Measurements from ENCODE around the gene ANKS1B. TPM values are rescaled to one million over a fixed set of nuclear protein-coding genes. Genes with fewer than 3 reads are reported as not detected.

ANKS1B gene
- total RNA-seq, 1 donor, result 0.21 TPM

DNA sequence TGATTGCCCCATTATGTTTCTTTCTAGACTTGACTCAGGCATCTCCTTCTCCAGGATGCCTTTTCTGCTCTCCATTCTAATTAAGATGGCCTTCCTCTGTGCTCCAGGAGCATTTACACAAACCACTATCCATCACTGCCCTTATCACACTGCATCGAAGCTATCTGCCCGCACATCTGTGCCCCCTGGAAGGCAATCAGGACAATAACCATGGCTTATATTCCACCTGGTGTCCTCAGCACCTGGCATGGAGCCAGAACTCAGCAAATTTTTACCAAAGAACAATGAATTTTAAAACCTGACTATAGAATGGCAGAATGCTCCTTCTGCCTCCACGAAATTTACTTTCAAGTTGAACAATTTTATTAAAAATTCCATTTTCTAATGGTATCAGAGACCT, 873.9 kb downstream of the ANKS1B start:
- H3K4me1 ChIP-seq (ENCODE audit: insufficient read depth, low read length), result no peaks in the 10 kb centered on the region
- H3K4me3 ChIP-seq (ENCODE audit: low read length), result no peak overlapping the region
- no peaks in the 10 kb centered on the region for H3K9me3 ChIP-seq (ENCODE audit: low read depth, low read length)
- H3K27me3 ChIP-seq (ENCODE audit: insufficient read depth, low read length), result no peaks in the 10 kb centered on the region

GRCh38 chr12:99110212-99110611, 874.5 kb downstream of the ANKS1B start:
- Histone ChIP-seq H3K9me3 (ENCODE audit: low read depth, low read length) (no peaks in the 10 kb centered on the region), H3K4me1 (ENCODE audit: insufficient read depth, low read length) (no peaks in the 10 kb centered on the region), H3K27me3 (ENCODE audit: insufficient read depth, low read length) (no peaks in the 10 kb centered on the region), H3K4me3 (ENCODE audit: low read length) (no peak overlapping the region)

DNA sequence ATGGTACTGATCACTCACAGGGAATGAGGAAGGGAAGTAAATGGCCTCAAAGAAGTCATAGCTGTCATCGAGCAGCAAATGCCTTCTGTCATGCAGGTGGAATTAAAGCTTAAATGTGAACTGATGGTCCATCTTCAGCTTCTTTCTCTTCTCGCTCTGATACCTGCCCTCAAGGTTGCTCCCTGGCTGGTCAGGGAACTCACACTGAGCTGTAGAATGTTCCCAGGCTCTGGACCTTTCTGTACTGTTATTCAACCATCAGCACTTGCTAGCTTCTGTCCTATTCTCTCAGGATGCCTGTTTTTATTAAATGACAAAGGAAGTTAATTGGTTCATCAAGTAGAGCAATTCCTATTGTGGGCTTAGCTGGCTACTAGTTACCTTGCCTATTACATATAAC, 875.8 kb downstream of the ANKS1B start:
- H3K4me1 ChIP-seq (ENCODE audit: insufficient read depth, low read length), result no peaks in the 10 kb centered on the region
- H3K4me3 ChIP-seq (ENCODE audit: low read length), result no peak overlapping the region
- no peaks in the 10 kb centered on the region for H3K27me3 ChIP-seq (ENCODE audit: insufficient read depth, low read length)
- H3K9me3 ChIP-seq (ENCODE audit: low read depth, low read length), result no peaks in the 10 kb centered on the region

- H3K4me3 ChIP-seq (ENCODE audit: low read length), result no peak overlapping the region
- no peaks in the 10 kb centered on the region for H3K9me3 ChIP-seq (ENCODE audit: low read depth, low read length)
- no peaks in the 10 kb centered on the region for H3K27me3 ChIP-seq (ENCODE audit: insufficient read depth, low read length)
- no peaks in the 10 kb centered on the region for H3K4me1 ChIP-seq (ENCODE audit: insufficient read depth, low read length)
Measured at GRCh38 chr12:99099786-99100185, 885.0 kb downstream of the ANKS1B start.

- Histone ChIP-seq H3K4me3 (ENCODE audit: low read length) (no peak overlapping the region), H3K4me1 (ENCODE audit: insufficient read depth, low read length) (no peaks in the 10 kb centered on the region), H3K9me3 (ENCODE audit: low read depth, low read length) (no peaks in the 10 kb centered on the region), H3K27me3 (ENCODE audit: insufficient read depth, low read length) (no peaks in the 10 kb centered on the region)
Measured at GRCh38 chr12:99097171-99097570, 887.6 kb downstream of the ANKS1B start.

GRCh38 chr12:99093166-99093565, 891.6 kb downstream of the ANKS1B start:
- H3K27me3 ChIP-seq (ENCODE audit: insufficient read depth, low read length), result no peaks in the 10 kb centered on the region

GRCh38 chr12:99092100-99092851, 892.5 kb downstream of the ANKS1B start:
- Histone ChIP-seq H3K27me3 (ENCODE audit: insufficient read depth, low read length) (no peaks in the 10 kb centered on the region), H3K4me1 (ENCODE audit: insufficient read depth, low read length) (no peaks in the 10 kb centered on the region), H3K4me3 (ENCODE audit: low read length) (no peak overlapping the region)

More at GRCh38 chr12:99093166-99093565, 891.6 kb downstream of the ANKS1B start:
- Histone ChIP-seq H3K4me1 (ENCODE audit: insufficient read depth, low read length) (no peaks in the 10 kb centered on the region), H3K9me3 (ENCODE audit: low read depth, low read length) (no peaks in the 10 kb centered on the region), H3K4me3 (ENCODE audit: low read length) (no peak overlapping the region)

GRCh38 chr12:99087278-99087677, 897.5 kb downstream of the ANKS1B start:
- Histone ChIP-seq H3K27me3 (ENCODE audit: insufficient read depth, low read length) (no peaks in the 10 kb centered on the region), H3K9me3 (ENCODE audit: low read depth, low read length) (no peaks in the 10 kb centered on the region), H3K4me1 (ENCODE audit: insufficient read depth, low read length) (no peaks in the 10 kb centered on the region), H3K4me3 (ENCODE audit: low read length) (no peak overlapping the region)

More at GRCh38 chr12:99092100-99092851, 892.5 kb downstream of the ANKS1B start:
- no peaks in the 10 kb centered on the region for H3K9me3 ChIP-seq (ENCODE audit: low read depth, low read length)

GRCh38 chr12:99079811-99080210, 904.9 kb downstream of the ANKS1B start:
- Histone ChIP-seq H3K4me3 (ENCODE audit: low read length) (no peak overlapping the region), H3K9me3 (ENCODE audit: low read depth, low read length) (no peaks in the 10 kb centered on the region), H3K4me1 (ENCODE audit: insufficient read depth, low read length) (no peaks in the 10 kb centered on the region), H3K27me3 (ENCODE audit: insufficient read depth, low read length) (no peaks in the 10 kb centered on the region)

DNA sequence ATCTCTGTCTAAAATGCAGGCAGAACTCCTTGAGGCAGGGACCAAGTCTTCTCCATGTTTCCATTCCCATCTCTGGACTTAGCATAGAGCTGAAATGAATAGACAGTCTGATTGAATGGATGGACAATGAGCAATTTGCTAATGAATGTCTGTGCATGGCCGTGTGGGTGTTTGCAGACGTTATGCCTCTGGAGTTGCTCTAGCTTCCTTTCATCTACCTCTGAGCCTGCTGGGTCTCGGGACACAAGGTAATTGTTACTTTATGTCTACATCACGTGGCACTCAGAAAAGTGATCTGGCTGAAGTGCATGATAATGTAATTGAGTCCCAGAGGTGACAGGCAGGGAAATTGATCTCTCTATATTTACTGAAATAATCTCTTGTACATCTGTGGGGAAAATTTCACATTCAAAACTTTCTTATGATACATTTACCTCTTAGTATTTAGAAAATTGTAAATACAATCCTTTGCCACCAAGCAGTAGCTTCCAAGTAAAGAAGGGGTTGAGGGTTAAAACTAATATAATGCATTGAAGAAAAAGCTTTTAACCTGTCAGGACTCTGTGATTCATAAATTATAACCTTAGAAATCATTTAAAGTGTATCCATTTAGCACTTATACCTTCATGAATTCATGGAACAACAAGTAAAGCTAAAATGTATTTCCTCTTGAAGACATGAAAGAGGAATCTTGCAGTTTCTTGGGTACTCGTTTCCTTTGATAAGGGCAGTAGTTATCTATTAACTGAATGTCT, 915.6 kb downstream of the ANKS1B start:
- H3K4me3 ChIP-seq (ENCODE audit: low read length), result no peak overlapping the region
- no peaks in the 10 kb centered on the region for H3K27me3 ChIP-seq (ENCODE audit: insufficient read depth, low read length)
- no peaks in the 10 kb centered on the region for H3K9me3 ChIP-seq (ENCODE audit: low read depth, low read length)
- no peaks in the 10 kb centered on the region for H3K4me1 ChIP-seq (ENCODE audit: insufficient read depth, low read length)

DNA sequence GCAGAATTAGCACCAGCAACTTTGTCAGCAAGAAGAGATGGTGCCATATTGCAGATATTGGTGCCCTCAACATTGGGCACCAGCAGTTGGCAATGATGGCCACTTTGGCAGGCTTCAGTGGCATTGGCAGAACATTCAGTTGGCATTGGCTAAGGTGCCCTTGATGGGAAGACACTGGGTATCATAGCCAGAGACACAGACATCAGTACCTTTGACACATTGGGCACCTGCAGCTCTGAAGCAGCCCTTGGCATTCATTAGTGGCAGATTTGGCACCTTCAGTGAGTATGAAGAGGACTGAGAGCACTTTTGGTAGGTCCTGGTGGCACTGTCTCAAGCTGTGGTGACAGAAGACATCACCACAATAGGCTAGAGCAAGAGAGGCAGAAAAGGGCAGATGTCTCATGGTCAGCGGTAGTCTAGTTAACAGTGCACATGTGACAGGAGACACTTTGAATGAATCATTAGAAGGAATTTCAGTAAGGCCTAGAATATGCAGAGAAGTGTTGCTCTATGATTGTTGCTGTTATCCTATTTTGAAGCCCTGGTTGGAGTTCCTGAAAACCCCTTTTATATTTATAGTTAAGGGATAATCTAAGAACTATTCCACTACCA, 917.5 kb downstream of the ANKS1B start:
- H3K9me3 ChIP-seq (ENCODE audit: low read depth, low read length), result no peaks in the 10 kb centered on the region
- no peaks in the 10 kb centered on the region for H3K4me1 ChIP-seq (ENCODE audit: insufficient read depth, low read length)
- H3K4me3 ChIP-seq (ENCODE audit: low read length), result no peak overlapping the region
- no peaks in the 10 kb centered on the region for H3K27me3 ChIP-seq (ENCODE audit: insufficient read depth, low read length)

DNA sequence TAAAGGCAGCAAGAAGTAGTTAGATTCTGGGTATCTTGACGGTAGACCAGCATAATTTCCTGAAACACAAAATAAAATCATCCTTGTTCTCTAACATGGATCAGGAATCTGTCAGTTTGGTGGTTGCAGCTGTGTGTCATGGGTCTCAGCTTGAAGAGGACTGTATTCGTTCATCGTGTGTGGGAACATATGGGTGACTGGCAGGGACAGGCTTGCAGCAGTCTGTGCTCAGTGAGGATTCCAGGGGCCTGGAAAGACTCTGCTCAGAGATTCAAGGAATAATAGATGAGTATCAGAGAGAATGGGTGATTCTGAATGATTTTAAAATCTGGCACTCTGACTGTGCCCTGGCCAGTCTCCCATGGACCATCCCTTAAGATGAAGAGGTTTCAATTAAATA, 918.0 kb downstream of the ANKS1B start:
- H3K4me1 ChIP-seq (ENCODE audit: insufficient read depth, low read length), result no peaks in the 10 kb centered on the region
- H3K27me3 ChIP-seq (ENCODE audit: insufficient read depth, low read length), result no peaks in the 10 kb centered on the region
- H3K4me3 ChIP-seq (ENCODE audit: low read length), result no peak overlapping the region
- H3K9me3 ChIP-seq (ENCODE audit: low read depth, low read length), result no peaks in the 10 kb centered on the region

GRCh38 chr12:99063182-99063581, 921.6 kb downstream of the ANKS1B start:
- Histone ChIP-seq H3K4me1 (ENCODE audit: insufficient read depth, low read length) (no peaks in the 10 kb centered on the region), H3K9me3 (ENCODE audit: low read depth, low read length) (no peaks in the 10 kb centered on the region), H3K4me3 (ENCODE audit: low read length) (no peak overlapping the region), H3K27me3 (ENCODE audit: insufficient read depth, low read length) (no peaks in the 10 kb centered on the region)

DNA sequence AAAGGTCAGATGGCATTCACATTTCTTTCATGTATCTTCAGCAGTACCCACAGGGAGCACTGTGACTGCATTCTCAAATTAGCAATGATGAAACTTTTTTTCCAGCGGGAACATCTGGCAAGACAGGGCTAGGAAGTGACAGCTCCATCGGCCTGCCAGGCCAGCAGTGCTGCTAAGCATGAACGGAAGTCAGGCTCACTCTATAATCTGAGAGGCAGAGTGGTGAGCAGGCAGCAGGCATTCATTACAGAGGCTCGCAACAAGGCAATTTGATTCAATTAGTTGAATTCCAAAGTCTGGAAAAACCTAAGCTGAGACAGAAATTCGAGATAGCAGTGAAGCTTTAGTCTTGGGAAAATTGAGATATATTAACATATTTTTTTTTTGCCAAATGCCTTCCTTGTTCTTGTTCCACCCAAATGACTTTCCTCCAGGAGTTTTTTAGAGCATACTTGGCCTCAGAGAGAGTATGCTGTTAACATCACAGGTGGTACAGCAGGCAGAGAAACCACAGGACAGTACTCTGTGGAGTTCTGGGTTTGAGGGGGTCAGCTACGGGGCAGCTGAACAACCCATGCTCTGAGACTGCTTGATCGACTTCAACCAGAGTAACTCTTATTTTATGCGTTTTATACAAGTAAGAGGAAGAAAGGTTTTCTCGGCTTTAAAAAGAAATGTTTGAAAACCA, 924.8 kb downstream of the ANKS1B start:
- Histone ChIP-seq H3K9me3 (ENCODE audit: low read depth, low read length) (no peaks in the 10 kb centered on the region), H3K27me3 (ENCODE audit: insufficient read depth, low read length) (no peaks in the 10 kb centered on the region), H3K4me1 (ENCODE audit: insufficient read depth, low read length) (no peaks in the 10 kb centered on the region), H3K4me3 (ENCODE audit: low read length) (no peak overlapping the region)

DNA sequence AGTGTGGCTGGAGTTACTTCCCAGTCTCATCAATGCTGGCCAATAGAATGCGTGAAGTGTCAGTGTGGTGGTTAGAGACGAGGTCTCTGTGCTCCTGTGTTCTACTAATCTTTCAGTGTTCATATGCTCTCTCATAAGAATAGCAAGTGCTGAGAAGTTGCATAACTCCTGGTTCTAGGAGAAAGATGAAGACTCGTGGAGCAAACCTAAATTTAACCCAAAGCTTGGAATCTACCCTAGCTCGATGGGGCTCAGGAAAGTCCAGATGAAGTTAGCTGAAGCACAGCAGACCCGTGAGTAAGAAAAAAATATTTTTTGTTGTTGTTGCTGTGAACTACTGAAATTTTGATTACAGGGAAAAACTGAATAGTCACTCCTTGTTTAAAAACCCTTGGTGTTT, 927.1 kb downstream of the ANKS1B start:
- no peak overlapping the region for H3K4me3 ChIP-seq (ENCODE audit: low read length)
- H3K27me3 ChIP-seq (ENCODE audit: insufficient read depth, low read length), result no peaks in the 10 kb centered on the region
- no peaks in the 10 kb centered on the region for H3K4me1 ChIP-seq (ENCODE audit: insufficient read depth, low read length)
- no peaks in the 10 kb centered on the region for H3K9me3 ChIP-seq (ENCODE audit: low read depth, low read length)

All from mononuclear cell (primary cell).